Measurements from ENCODE around the gene SFT2D1. TPM values are rescaled to one million over a fixed set of nuclear protein-coding genes. Genes with fewer than 3 reads are reported as not detected.

Gene SFT2D1
- polyA plus RNA-seq, 1 donor, result 35.1 TPM

DNA sequence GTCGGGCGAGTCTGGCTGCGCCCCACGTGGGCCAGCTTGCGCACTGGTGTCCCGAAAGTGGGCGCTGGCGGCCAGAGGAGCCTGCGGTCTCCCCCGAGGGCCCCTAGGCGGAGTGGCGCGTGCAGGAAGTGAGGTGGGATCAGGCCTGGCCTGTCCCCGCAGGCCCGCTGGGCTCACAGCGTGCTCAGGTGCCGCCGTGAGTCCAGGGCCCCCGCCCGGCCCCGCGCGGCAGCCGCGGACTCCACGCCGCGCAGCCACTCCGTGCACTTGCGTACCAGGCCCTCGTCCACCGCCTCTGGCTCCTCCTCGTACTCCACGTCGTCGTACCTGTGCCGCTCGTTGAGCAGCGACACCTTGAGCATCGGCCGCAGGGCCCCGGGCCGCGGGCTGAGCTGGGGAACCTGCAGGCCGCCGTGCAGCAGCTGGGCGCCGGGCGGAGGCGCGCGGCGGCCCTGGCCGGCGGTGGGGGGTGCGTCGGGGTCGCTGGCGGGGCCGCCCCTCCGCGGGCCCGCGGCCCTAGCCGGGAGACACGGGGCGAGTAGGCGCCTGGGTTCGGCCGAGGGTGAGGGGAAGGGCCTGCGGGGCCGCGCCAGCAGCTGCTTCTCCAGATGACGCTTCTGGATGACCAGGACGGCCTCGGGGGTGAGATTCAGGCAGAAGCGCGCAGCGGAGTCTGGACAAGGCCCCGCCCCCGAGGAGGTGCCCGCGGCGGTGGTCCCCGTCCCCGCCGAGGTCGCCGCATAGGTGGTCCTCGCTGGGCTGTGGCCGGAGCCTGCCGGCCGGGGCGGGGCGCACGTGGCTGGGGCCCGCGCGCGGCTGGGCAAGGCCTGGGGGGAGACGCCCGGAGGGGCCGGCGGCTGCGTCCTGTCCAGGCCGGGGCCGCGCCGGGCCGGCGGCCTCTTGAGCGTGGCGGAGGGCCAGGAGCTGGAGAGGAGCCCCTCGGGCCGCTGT lies 35.0 kb downstream of the SFT2D1 start:
- DNase-seq (ENCODE audit: low read depth), result no peak

DNA sequence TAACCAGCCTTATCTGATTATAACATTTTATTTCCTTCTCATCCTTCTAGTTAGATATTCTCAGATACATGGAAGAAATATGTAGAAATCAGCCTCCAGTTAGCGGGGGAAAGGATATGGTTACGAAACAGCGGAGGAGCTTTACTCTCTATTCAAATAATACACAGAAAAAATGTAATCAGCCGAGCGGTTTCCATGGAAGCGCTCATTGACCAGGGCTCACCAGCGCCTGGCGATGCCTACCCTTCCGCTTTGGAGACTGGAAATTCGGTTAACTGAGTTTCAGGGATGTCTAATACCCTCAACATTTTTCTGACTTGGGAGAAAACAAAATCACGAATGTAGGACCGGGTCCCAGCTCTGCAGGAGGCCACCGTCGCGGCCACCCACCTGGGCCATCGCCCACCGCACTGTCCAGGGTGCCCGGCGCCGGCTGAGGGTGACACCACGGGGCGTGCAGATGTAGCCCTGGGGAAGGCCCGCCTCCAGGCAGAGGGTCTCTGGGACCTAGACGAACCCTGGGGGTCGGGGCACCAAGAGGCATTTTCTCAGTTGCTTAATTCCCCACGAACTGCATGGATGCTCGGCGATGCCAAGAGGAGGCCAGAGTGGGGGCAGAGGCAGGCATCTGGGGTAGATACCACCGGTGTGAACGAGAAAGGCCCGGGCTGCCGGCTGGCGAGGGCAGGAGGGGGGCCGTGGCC lies 35.8 kb downstream of the SFT2D1 start:
- DNase-seq (ENCODE audit: low read depth), result no peak

DNA sequence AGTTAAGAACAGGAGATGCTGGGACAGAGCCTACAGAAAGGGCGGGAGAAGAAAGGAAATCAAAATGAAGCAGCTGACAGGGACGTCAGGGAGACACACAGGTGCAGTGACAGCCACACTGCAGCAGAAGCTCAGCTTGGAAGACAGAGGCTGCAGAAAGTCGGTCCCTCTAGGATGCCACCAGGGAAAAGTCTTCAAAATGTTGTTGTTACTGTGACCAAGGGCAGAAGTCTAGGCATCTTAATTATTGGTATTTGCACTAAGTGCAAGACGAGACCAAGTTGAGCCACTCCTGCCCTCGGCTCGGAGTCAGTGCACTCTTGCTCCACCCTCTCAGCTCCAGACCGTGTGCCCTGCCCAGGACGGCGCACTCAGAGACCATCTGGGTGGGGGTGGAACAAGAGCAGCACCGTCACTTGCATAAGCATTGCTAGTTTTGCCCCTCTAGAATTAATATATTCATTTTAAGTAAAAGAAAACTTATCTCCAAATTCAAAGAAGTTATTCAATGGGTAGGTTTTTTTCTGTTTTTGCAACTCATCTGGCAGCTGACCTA lies 36.7 kb downstream of the SFT2D1 start:
- no peak for DNase-seq (ENCODE audit: low read depth)

DNA sequence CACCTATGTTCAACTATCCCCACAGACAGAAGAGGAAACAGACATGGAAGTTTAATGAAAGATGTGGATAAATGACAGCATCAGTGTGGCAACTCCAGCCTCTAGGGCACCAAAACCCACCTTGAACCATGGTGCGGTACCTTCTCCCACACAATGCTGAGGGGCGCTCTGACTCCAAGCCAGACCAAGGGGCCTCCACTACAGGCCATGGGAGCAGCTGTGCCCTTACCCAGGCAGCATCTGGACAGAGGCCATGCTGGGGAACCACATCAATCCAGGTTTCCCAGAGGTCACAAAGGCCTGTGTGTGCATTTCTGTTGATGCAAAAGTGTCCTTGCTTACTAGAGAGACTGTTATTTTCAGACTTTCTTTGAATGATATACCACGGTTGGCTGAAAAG lies 38.2 kb downstream of the SFT2D1 start:
- DNase-seq (ENCODE audit: low read depth), result no peak

DNA sequence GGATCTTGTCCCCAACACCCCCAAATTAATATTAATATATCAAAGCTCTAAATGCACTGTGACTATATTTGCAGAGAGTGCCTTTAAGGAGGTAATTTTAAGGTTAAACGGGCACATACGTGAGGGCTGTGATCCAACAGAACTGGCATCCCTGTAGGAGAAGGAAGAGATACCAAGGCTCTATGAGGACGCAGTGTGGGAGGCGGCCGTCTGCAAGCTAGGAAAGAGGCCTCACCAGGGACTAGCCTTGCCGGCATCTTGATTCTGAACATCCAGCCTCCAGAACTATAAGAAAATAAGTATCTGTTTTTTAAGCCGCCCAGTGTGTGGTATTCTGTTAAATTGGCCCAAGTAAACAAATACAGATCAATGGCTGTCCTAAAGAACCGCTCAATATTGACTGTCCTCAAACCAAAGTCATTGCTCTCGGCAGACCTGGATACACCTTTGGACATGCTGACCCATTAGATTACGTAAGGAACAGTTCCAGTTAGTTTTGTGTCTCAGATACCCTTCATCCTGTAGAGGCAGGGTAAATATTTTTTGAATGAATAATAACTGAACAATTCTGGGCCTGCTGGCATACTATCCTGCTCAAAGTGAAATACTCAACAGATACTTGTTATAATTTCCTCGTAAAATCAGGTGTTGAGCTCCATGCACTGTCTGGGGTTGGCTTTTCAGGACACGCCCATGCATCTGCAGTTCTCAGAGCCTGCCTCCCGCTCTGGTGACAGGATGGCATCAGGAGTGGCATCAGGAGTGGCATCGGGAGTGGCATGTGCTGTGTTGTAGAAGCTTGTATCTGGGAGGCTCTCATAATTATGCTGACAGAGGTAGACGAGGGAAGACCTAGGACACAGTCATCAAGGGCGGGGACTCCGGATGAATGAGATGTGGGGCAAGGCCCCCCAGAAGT lies 40.5 kb downstream of the SFT2D1 start:
- DNase-seq (ENCODE audit: low read depth), result no peak

DNA sequence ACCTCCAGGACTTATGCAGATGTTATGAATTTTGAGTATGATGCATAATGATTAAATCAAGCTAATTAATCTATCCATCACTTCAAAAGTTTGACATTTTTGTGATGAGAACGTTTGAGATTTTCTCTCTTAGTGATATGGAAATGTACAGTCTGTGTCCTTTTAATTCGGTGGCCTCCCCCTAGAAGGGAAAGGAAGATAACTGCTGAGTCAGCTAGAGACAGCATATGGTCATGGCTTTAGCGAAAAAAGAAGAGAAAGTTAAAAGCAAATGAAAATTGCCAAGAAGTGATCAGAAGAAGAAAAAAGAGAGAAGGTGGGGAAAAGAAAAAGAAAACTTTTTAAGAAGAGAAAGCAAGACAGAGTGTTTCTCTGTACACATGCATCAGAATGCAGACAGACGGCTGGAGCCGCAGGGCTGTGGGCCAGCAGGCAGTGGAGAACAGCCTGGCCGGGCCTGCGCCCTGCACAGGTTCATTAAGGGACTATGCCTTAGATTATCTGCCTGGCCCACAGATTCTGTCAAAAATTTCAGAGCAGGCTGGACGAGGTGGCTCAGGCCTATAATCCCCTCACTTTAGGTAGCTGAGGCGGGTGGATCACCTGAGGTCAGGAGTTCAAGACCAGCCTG lies 41.9 kb downstream of the SFT2D1 start:
- DNase-seq (ENCODE audit: low read depth), result no peak

DNA sequence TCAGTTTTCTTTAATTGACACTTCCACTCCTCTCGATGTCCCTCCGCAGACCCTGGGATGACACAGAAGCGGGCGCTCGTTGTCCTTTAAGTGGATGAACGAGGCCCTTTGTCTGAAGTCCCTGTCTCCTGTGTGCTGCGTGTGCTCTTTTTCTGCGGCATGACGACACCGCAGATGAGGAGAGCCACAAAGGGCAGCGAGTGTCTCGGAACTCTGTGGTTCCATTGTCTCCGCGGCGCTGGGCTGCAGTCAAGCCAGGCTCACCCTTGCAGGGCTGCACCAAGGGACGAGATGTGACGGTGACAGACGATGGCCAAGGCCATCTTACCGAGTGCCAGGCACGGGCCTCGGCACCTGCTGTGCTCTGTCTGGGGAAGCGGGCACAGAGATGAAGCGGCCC lies 44.7 kb downstream of the SFT2D1 start:
- DNase-seq (ENCODE audit: low read depth), result no peak

DNA sequence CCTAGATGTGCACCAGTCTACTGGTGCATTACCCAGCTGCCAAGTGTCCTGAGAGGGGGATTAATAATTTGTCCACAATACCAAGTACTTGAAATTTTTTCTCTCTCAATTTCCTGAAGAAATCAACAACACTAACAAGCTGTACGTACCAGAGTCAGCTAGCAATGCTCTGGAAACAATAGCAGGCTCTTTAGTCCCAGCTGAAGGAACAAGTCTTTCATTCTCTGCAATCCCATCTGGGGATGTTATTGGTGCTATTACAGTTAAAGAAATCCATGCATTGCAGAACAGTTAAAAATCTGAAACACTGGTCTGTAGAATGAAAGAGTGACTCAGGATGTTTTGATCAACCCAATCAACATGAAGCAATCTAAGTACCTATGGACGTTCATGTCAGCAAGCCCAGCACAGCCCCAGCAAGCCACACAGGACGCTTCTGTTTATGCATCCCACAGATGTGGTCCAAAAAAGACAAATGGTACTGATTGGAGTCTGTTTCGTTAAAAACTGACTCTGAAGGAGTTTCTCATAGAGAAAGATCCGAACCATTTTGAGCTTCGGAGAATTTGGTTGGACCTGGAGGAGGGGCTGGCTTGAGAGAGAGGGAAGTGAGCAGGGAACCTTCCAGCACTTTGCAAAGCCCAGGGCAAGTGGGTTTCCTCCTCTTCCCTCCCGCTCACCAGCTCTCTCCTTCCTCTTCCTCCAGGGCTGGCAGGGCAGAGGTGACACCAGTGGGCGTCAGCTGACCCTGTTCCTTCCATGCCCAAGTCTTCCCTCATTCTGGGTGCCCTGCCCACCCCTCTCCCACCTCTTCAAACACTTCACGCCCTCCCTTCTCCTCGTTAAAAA lies 46.1 kb downstream of the SFT2D1 start:
- DNase-seq (ENCODE audit: low read depth), result no peak

DNA sequence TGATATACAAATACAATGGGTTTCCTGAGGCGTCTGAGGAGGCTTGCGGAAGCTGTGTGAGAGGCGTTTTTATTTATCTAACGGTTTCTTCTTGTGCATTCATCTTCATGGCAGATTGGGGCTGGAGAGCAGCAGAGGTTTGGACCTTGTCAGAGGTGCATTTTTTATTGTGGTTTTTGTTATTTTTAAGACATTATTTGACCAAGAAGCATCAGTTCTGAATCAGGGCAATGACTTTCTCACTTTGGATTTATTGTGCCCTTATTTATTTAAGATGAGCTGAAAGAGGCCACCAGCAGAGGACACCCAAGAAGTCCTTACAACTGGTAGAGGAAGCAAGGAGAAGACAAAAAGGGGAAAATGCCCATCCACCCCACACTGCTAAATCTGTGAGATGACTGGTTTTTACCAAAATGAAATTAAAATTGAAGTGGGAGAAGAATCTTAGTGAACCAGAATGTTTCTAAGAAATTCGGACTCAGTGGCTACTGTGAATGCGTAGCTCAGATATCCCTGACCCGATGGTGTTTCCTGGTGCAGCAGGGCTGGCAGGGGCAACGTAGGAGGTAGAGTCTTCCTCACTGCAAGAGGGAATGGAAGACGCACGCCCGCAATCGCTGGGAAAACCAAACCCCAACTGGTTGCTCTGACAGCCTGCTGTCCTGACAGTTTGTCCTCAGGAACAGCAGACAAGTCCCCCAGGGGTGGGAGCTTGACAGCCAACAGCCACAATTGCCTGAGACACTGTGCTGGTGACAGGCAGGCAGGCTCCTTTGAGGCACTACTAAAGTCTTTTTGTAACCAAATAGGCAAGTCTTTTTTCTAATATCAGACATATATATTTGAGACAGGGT lies 48.4 kb downstream of the SFT2D1 start:
- no peak for DNase-seq (ENCODE audit: low read depth)

DNA sequence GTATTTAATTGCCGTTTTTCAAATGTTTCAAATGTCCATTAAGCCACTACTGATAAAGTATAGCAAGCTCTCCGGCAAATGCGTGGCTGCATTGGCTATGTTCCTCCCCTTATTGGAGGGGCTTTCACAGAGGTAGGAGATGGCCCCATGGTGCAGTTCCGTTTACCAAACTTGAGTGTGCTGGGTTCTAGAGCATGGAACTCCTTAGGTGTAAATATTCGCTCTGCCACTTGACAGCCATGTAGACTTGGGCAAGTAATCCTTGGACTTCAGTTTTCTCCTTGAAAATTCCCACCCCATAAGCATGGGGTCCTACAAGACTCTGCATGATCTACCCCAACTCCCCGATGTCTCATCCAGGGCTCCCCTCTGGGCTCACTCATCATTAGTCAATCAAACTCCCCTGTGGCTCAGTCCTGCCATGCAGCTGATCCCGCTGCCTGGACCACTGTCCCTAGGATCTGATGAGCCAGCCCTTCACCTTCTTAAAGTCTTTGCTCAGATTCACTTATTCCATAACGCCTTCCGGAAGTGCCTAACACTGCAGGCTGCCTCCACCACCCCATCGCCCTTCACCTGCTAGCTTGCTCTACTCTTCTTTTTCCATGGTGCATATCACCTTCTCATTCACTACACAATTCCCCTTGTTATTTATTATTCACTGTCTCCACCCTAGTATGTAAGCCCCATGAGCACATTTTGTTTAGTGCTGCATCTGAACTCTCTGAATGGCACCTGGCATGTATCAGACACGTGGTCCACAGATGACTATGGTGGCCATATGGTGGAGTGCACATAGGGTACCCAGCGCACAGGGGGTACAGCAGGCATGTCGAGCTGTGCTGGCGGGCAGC lies 52.9 kb downstream of the SFT2D1 start:
- no peak for DNase-seq (ENCODE audit: low read depth)

DNA sequence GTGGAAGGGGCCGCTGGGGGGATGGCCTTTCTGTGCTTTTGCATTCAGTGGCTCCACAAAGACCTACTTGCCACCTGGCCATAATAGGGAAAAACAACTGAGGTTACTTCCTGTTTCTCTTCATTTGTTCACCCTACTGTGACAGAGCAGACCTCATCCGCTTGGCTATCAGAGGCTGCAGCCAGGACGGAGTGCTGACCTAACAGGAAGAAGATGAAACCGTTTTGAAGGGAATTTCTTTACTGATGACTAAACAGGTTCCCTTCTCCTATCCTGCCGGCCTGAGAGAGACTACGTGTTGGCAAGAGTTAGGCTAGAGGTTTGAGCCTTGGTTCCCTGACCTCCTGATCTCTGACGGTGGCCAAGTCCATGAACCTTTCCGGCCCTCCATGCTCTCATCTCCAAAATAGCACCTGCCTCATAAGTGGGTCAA lies 55.5 kb downstream of the SFT2D1 start:
- DNase-seq (ENCODE audit: low read depth), result no peak

DNA sequence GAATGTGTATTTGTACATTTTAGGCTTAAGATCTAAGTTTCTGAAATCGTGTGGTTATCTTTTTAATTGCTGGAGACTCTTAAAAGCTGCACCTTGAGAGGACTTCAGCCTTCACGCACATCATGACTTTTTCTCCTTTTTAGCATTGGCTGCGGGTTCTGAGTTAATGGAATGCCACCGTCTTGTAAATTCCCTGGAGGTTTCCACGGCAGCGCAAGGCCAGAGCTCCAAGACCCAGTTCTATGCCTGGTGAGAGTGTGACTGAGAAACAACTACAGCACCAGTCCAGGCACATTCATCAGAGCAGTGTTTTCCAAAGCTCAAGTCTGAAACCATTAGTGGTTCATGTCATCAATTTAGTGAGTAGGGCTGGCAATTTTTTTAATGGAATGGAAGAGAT lies 57.1 kb downstream of the SFT2D1 start:
- DNase-seq (ENCODE audit: low read depth), result no peak

DNA sequence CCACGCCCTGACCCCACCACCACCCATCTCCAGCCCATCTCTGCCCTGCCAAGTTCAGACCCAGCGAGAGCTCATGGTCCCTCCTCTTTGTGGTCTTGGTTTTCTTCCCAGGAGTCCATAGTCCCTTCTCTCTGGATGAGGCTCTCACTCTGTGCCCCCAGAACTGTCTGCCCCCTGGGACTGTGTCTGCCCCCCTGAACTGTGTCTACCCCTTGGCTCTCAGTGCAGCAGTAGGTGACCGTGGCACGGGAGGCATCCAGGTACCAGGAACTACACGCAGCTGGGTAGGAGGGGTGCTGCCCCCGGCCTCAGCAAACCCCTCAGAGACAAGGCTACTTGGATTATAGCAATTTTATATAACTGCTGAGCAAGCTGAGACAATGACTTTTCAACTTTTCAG lies 57.7 kb downstream of the SFT2D1 start:
- DNase-seq (ENCODE audit: low read depth), result no peak

DNA sequence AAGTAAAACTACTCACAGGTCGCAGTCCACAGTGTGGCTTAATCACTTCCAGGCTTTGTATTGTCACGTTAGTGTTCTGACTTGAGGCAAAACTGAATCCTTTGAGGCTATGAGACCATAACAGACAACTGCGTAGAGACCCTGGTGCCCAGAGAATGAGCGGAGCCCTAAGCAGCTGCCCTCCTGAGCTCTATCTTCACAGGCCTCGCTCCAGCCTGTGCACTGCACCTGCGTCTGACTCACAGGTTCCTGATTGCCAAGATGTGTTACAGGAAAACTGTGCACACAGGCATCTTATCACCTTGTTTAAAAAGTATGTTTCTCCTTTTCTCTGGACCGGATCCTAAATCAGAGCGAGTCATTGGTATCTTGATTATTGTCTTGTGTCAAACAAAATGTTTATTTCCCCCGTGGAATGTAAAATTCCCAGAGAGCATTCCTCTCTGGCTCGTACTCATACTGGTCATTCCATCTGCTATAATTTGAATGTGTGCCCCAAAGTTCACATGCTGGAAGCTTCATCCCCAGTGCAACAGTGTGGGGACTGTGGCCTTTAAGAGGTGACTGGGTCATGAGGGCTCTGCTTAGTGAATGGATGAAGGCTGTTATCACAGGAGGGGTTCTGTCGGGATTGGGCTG lies 59.8 kb downstream of the SFT2D1 start:
- no peak for DNase-seq (ENCODE audit: low read depth)

DNA sequence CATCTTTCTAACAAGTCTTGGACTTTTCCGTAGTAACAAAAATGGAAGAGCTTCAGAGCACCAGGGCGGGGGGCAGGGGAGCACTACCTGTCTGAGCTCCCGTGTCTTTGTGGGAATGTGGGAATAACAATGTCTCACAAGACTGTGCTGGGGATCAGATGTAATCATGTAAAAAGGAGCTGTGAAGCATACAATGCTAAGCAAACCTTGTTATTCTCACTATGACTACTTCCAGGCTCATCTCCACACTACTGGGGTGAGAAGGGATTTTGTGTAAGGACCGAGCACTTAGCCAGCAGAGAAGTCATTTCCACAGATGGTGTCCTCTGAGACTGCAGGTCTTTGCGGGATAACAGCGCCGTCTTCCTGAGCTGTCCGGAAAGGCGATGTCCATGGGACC lies 61.2 kb downstream of the SFT2D1 start:
- no peak for DNase-seq (ENCODE audit: low read depth)

DNA sequence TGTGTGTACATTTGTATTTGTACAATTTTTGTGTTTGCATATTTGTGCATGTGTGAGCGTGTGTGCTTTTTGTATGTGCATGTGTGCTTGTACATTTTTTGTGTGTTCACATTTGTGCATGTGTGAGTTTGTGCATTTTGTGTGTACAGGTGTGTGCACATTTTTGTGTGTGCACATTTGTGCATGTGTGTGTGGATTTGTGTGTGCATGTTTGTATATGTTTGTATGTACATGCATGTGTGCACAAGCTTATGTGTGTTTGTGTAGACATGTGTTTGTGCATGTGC lies 63.0 kb downstream of the SFT2D1 start:
- no peak for DNase-seq (ENCODE audit: low read depth)

DNA sequence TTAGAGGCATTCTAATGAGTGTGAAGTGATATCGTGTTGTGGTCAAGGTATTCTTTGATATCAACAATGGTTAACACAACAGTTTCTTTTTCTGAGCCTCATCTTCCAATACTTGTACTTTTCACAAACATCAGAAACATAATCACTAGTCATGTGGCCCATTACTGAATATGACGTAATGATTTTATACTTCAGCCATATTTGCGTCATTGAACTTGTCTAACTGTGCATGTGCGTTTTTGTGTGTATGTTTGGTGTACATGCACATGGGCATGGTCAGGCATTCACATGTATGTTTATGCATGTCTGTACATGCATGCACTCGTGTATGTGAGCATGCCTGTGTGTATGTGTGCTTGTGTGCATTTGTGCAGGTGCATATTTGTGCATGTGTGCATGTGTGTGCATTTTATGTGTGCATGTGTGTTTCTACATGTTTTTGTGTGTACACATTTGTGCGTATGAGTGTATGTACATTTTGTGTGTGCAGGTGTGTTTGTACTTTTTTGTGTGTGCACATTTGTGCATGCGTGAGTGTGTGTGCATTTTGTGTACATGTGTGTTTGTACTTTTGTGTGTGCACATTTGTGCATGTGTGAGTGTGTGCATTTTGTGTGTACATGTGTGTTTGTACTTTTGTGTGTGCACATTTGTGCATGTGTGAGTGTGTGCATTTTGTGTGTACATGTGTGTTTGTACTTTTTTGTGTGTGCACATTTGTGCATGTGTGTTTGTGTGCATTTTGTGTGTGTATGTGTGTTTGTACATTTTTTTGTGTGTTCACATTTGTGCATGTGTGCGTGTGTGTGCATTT lies 63.6 kb downstream of the SFT2D1 start:
- DNase-seq (ENCODE audit: low read depth), result no peak
